ENCODE results near the gene EIF3I.

Gene EIF3I

GRCh38 chr1:32198237-32199042, 23.8 kb upstream of the EIF3I start:
- DNase-seq (ENCODE audit: low read depth, low spot score), result no peak

DNA sequence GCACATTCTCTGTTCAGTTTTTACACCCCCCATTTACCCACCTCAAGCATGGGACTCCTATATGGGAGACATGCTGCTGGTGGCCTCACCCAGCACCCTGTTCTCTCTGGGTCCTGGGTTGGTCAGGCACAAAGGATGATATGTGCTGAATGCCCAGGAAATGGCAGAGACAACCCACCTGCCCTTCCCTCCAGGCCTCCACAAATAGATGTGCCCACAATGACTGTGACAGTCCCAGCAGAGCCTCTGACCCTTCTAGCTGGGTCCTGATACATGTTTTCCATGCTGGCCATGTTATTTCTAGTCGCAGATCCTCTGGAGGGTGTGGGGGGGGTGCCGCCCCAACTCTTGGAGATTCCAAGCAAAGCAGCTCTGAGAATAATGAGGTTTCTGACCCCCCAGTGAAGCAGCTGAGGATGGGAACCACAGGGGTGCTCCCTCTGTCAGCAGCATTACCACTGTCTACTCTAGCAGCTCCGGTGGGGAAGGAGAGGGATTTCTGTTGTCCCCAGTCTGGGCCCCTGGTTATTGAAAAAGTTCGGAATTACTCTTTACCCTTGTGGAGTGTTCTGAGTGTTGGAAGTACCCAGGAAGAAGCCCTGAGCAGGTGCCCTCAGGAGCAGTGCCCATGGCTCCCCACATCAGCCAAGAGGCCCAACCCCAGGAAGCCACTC, 23.0 kb upstream of the EIF3I start:
- no peak for DNase-seq (ENCODE audit: low read depth, low spot score)

DNA sequence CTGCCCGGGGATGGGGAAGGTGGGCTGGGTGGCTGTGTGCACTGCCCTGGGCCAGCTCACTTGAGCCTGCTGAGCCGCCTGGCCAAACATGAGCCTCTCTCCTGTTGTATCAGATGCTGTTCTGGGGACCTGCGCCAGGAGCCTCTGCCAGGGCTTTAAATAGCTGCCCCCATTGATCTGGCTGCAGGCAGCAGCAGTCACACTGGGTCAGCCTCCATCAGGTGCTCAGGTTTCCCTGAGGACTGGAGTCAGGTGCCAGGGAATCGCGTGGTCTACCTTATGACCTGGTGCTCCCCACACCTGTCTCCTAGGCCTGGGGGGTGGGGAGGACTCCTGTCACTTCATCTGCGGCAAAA, 22.5 kb upstream of the EIF3I start:
- DNase-seq (ENCODE audit: low read depth, low spot score), result no peak

DNA sequence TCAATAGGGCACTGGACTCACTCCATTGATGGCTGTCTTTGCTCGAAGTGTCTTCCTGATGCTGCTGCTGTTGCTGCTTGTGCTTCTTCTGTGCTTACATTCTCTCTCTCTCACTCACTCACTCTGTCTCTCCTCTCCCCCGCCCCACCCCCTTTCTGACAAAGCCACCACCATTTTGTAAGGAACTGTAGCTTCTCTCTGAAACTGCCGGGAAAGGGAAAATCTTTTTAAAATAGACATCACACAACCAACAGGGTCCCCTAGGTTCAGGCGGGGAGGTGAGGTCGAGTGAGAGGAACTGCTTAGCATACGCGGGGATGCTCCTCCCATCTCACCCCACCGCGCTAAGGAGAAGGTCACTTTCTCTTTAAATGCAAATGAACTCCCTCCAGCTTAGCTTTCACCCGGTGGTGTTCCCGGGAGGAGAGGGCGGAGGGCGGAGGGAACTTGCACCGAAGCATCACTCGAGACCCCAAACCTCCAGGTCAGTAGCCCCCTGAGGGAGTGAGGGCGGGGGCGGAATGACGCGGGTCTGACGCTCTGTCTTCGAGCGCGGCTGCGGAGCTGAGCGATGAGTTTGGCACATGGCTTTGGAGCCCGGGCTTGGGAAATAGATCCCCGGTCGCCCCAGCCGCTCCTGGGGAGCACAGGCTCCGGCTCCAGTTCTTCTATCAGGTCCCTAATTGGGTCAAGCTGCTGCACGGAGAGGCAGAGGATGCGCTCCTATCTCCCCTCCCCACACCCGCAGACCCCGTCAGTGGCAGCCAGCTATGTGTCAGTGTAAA, 21.8 kb upstream of the EIF3I start, which contains the start of gene CCDC28B:
CCDC28B (plus strand) TSS at position 370 of the 785 bp plus-strand sequence. CDS start 1,341 bp downstream, outside the sequence.
- peak; percentile 80 for DNase-seq (ENCODE audit: low read depth, low spot score)

DNA sequence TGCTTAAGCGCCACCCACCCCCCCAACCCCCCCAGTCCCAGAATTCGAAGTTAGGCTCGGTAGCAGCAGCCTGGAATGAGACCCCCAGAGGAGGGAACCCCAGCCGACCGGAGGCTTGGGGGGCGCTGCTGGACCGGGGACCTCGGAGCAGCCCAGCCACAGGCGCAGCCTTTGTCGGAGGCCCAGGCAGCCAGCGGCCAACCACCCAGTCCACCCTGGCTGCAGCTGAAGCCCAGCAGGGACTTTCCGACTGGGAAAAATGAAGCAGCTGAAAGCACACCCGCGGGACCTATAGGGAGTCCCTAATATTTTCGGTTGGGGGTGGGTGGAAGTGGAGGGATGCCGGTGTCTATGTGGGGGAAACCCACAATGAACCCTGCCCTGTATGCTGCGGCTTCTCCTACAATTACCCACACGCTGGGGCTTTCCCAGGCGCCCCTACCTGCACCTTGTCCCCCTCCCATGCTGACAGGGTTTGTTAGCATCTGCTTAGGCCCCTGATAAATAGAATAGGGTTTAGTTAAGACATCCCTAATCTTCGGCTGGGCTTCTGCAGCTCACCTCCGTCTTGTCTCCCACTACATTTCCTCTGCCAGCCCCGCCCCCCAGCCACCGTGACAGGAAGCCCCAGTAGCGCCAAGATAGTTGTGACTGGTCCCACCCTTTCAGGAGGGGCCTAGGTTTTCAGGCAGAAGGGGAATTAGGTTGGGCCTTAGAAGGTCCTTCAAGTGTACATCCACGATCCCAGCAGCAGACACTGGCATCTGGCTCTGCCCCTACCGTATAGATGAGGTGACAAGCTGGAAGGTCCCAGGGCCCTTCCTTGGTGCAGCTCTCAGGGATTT, 21.0 kb upstream of the EIF3I start:
- DNase-seq (ENCODE audit: low read depth, low spot score), result peak; percentile 73

GRCh38 chr1:32204943-32205361, 17.3 kb upstream of the EIF3I start:
- no peak for DNase-seq (ENCODE audit: low read depth, low spot score)

DNA sequence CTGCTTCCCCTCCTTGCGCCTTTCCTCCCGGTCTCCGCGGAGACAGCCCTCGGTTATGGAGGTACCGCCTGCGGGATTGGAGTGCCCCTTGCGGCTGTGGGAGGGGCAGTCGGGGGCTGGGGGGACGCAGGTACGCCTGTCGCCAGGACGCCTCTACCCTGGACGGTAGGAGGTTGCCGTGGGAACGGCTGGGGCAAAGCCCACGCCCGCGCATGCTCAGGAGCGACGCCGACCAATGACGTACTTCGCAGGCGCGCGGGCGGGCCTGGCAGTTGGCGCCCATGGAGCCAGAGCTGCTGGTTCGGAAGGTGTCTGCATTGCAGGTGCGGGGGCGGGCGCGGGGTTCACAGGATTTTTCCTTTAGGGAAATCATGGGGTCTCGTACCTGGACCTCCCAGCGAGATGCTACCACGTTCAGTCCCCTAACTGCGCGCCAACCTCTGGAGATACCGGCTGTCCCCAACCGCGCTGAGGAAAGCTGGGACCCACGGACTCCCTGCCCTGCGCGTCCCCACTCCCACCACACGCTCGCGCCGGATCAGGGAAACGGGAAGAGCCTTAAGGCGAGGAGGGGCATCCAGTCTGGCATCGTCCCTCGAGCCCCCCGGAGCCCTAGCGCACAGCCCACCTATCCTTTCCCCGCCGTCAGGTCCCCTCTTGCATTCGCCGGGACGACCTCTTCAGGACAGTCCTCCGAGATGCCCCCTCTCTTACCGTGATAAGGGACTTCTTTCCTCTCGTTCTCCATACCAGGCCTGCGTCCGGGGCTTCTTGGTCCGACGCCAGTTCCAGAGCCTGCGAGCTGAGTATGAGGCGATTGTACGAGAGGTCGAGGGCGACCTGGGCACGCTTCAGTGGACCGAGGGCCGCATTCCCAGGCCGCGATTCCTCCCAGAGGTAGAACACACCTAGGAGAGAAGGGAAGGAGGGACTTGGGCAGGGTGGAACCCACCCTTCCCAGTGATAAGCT, 16.5 kb upstream of the EIF3I start, which contains the start of gene IQCC:
IQCC (plus strand) TSS at position 271 of the 970 bp plus-strand sequence; CDS start at position 282, 11 bp downstream.
- peak; percentile 92 for DNase-seq (ENCODE audit: low read depth, low spot score)

DNA sequence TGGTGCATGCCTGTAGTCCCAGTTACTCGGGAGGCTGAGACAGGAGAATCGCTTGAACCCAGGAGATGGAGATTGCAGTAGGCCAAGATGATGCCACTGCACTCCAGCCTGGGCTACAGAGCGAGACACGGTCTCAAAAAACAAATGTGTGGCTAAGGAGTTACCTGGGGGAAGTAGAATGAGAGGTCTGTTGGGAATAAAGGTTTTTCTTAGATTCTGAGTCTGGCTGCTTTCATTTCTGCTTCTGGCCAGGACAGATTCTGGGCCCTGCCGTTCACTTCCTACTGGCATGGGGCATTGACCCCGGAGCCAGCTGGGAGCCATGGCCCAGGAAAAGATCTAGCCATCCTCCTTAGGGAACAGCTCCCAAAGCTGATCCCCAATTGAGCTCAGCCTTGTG, 13.7 kb upstream of the EIF3I start:
- no peak for DNase-seq (ENCODE audit: low read depth, low spot score)

DNA sequence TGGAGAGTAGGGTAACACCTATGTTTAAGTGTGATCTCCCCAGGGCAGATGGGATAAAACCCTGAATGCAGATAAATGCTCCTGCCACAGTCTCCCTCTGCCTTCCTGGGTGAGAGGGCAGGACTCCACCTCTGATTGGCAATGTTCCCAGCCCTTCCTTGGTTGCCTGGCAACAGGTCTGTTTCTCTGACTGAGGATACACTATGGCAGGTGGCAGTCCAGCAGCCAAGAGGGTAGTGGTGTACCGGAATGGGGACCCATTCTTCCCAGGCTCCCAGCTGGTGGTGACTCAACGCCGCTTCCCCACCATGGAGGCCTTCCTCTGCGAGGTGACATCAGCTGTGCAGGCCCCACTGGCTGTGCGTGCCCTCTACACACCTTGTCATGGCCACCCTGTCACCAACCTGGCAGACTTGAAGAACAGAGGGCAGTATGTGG, 13.3 kb upstream of the EIF3I start, which contains the start of gene DCDC2B:
DCDC2B (plus strand) TSS at position 199 of the 438 bp plus-strand sequence; CDS start at position 204, 5 bp downstream.
- DNase-seq (ENCODE audit: low read depth, low spot score), result no peak

GRCh38 chr1:32215629-32216480, 6.4 kb upstream of the EIF3I start:
- DNase-seq (ENCODE audit: low read depth, low spot score), result peak; percentile 82

DNA sequence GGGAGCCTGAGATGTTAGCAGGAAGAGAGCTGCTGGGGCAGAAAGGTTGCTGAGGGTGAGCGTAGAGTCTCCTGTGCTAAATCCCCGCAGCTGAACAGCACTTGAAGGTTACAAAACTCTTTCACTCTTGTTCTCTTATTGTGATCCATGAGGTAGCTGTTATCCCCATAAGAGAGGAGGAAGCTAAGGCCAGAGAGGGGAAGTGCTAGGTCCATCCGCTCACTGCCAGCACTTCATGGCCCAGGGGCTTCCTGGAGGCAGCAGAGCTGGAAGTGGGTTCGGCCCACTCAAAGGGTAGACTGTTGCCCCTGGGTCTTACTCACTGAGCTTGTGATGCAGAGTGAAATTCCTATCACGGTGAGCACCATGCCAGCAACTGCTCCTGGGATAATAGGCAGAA, 5.6 kb upstream of the EIF3I start:
- no peak for DNase-seq (ENCODE audit: low read depth, low spot score)

- DNase-seq (ENCODE audit: low read depth, low spot score), result no peak
Measured at GRCh38 chr1:32219022-32219421, 3.2 kb upstream of the EIF3I start.

DNA sequence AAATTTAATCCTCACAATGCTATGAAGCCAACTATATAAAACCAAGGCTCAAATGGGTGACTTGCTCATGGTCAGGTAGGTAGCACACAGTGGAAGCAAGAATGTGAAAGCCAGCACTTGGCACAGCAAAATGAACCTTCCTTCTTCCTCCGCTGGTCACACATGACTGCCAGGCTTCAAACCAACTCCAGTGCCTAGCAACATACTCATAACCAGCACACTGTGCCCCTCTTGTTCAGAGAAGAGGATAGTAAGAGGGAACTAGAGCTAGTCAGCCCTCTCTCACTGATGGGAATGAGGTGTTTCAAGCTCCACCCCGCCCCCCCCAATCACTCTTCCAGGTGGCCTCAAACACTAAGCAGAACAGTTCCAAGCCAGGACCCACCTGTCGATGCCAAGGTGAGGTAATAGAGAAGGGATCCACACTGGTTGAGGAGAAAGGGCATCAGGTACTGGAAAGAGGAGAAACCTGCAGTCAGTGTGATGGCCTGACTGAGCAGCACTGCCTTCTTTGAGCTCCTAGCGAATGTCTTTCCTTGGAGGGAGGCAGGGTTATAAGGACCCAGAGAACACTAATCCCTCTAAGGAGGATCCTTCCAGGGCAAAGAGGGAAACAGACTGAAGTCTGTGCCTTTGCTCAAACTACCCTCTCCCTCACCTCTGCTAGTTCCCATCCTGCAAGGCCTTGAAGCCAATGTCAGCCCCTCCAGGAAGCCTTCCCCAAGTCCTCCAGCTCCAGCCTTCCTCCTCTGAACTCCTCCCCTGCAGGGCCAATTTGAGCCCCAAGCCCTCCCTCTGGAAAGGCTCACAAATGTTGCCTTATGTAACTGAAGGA, 1.2 kb upstream of the EIF3I start:
- DNase-seq (ENCODE audit: low read depth, low spot score), result no peak

DNA sequence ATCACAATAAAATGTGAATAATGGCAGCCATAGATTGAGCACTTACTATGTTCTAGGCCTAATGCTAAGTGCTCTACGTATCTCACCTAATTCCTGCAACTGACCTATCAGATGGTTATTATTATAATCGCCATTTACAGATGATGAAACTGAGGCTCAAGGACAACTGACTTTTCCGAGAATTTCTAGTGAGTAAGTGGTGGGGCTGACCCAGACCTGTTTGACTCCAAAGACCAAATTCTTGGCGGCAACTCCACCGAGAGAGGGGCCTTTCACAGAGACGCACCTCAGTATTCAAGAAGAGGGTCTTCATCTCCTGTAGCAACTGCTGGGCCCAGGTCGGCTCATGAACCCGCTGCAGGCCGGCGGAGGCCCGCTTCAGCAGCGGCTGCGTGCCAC, 627 bp upstream of the EIF3I start:
- DNase-seq (ENCODE audit: low read depth, low spot score), result no peak

DNA sequence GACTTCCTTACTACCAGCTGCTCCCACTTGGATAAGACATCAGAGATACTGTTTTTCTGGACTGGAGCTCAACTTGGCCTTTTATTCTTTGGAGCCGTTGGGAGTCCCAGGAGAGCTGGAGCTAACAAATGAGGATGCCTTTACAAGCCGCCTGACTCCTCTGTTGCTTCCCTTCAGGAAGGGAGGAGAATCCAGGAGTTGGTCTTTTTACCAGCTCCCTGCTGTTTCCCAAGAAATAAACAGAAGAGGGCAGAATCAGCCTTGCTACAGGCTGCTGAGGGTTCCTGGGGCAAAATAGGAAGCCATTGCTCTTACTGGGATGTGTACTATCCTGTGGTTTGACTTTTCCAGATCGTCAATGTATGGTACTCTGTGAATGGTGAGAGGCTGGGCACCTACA, 1.5 kb downstream of the EIF3I start:
- no peak for DNase-seq (ENCODE audit: low read depth, low spot score)

- DNase-seq (ENCODE audit: low read depth, low spot score), result no peak
Measured at GRCh38 chr1:32224285-32224684, 2.1 kb downstream of the EIF3I start.

DNA sequence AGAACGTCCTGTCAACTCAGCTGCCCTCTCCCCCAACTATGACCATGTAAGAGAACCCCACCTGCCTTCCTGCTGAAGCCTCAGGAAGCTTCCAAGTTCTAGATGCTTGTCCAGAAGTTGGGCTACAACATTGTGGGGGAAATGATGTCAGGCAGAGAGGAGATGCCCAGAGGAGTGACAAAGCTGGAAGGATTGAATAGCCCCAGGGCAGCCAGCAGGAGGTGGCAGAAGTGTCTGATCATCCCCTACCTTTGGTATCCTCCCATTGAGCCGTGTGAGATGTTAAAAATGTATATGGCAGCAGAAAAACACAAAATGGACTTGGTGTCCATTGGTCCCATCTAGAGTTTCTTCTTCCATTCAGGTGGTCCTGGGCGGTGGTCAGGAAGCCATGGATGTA, 6.6 kb downstream of the EIF3I start:
- DNase-seq (ENCODE audit: low read depth, low spot score), result no peak

GRCh38 chr1:32231843-32232432, 9.7 kb downstream of the EIF3I start:
- DNase-seq (ENCODE audit: low read depth, low spot score), result no peak
